Measurements from ENCODE around the gene SLC22A25. TPM values are rescaled to one million over a fixed set of nuclear protein-coding genes. Genes with fewer than 3 reads are reported as not detected.
"Not testable (repeated sequence)": the region's sequence is repeated elsewhere in the genome, so short reads cannot be mapped to it uniquely, and the experiment has no call there.

SLC22A25 gene
- total and polyA plus RNA-seq, 9 donors, result 0.04 to 0.17 (median 0.09) TPM; not detected in 6

DNA sequence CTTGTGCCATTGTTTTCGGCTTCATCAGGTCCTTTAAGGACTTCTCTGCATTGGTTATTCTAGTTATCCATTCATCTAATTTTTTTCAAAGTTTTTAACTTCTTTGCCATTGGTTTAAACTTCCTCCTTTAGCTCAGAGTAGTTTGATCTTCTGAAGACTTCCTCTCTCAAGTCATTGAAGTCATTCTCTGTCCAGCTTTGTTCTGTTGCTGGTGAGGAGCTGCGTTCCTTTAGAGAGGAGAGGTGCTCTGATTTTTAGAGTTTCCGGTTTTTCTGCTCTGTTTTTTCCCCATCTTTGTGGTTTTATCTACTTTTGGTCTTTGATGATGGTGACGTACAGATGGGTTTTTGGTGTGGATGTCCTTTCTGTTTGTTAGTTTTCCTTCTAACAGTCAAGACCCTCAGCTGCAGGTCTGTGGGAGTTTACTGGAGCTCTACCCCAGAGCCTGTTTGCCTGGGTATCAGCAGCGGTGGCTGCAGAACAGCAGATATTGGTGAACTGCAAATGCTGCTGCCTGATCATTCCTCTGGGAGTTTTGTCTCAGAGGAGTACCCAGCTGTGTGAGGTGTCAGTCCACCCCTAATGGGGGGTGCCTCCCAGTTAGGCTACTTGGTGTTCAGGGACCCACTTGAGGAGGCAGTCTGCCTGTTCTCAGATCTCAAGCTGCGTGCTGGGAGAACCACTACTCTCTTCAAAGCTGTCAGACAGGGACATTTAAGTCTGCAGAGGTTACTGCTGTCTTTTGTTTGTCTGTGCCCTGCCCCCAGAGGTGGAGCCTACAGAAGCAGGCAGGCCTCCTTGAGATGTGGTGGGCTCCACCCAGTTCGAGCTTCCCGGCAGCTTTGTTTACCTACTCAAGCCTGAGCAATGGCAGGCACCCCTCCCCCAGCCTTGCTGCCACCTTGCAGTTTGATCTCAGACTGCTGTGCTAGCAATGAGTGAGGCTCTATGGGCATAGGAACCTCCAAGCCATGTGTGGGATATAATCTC lies 7.6 kb downstream of the SLC22A25 start:
- H3K4me1 ChIP-seq (ENCODE audit: control insufficient read depth, insufficient read depth, low read length); H3K36me3 ChIP-seq (ENCODE audit: control insufficient read depth, insufficient read depth, low read length); DNase-seq; H3K27ac ChIP-seq (ENCODE audit: low read length); H3K27me3 ChIP-seq (ENCODE audit: control insufficient read depth, insufficient read depth, low read length); H3K4me3 ChIP-seq (ENCODE audit: low read length); H3K9me3 ChIP-seq (replicated peaks; ENCODE audit: control insufficient read depth, low read depth, low read length): not testable (repeated sequence)
- WGBS (ENCODE audit: insufficient coverage), result 93% methylated on average over 3 of the region's 8 CpGs

DNA sequence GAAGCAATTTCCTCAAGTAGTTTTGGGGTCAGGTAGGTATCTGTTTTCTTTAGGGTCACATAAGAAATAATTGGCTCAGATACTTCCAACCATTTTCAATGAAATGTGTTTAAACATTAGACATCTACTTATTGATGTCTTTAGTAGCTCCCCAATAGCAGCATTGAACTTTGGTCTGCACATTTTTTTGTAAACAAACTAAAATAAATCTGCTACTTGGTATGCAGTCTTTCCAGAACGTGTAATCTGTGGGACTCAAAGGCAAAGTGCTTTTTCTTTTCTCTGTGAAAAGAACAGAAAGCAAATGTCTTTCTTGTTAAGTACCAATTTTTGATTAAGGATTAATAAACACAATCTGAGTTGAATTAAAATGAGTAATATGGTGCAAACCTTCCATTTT lies 13.6 kb downstream of the SLC22A25 start:
- Histone ChIP-seq H3K4me3 (ENCODE audit: low read length) (no peak overlapping the region), H3K9me3 (replicated peaks; ENCODE audit: control insufficient read depth, low read depth, low read length) (no peaks in the 10 kb centered on the region), H3K36me3 (ENCODE audit: control insufficient read depth, insufficient read depth, low read length) (no peaks in the 10 kb centered on the region), H3K4me1 (ENCODE audit: control insufficient read depth, insufficient read depth, low read length) (no peaks in the 10 kb centered on the region), H3K27me3 (ENCODE audit: control insufficient read depth, insufficient read depth, low read length) (no peaks in the 10 kb centered on the region), H3K27ac (ENCODE audit: low read length) (no peak overlapping the region)
- DNase-seq, result no peak
- WGBS (ENCODE audit: insufficient coverage), result no CpG with 5 or more reads among the region's 1 CpG

DNA sequence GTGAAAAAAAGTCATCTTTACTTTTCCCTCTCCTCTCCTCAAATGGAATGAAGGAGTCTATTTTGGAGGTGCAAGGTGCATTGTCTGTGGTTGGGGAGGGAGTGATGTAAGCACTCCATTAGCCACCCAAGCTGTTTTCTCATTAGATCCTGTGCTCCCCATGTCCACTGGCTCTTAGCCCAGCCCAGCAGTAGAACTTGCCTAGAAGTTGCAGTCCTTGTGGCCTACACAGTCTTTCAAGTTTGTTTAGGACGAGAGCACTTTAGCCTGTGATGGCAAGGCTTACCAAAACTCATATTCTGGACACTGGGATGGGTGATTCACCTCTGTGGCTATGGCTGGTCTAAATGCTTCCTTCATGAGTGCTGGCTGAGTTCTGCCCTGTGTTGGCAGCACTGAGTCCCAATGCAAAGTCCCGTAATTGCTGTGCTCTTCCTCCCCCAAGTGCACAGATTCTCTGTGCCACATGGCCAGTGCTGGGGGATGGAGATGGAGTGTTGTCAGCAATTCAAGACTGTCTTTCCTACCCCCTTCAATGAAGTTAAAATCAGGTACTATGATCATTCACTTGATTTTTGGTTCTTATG lies 15.8 kb downstream of the SLC22A25 start:
- Histone ChIP-seq H3K27me3 (ENCODE audit: control insufficient read depth, insufficient read depth, low read length) (no peaks in the 10 kb centered on the region), H3K27ac (ENCODE audit: low read length) (no peak overlapping the region), H3K36me3 (ENCODE audit: control insufficient read depth, insufficient read depth, low read length) (no peaks in the 10 kb centered on the region), H3K4me3 (ENCODE audit: low read length) (no peak overlapping the region), H3K9me3 (replicated peaks; ENCODE audit: control insufficient read depth, low read depth, low read length) (no peaks in the 10 kb centered on the region), H3K4me1 (ENCODE audit: control insufficient read depth, insufficient read depth, low read length) (no peaks in the 10 kb centered on the region)
- 67% methylated on average over 1 of the region's 2 CpGs for WGBS (ENCODE audit: insufficient coverage)
- no peak for DNase-seq

DNA sequence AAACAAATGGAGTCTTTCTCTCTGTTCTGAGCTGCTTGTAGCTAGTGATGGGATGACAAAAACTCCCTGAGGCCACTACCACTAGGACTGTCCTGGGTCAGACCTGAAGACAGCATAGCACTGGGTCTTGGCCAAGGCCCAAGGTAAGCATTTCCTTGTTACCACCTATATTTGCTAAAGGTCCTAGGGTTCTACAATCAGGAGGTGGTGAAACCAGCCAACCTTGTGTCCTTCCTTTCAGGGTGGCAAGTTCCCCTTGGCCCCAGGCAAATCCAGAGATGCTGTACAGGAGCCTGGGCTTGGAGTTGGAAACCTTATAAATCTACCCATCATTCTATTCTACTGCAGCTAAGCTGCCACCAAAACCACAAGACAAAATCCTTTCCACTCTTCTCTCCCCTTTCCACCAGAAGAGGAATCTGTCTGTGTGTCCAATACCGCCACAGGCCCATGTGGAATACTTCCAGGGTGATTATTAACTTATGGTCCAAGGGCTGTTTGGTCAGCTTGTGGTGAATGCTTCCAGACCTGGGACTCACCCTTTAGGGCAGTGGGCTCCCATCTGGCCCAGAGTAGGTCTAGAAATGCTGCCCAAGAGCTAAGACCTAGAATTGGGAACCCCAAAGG lies 16.8 kb downstream of the SLC22A25 start:
- Histone ChIP-seq H3K9me3 (replicated peaks; ENCODE audit: control insufficient read depth, low read depth, low read length) (no peaks in the 10 kb centered on the region), H3K27ac (ENCODE audit: low read length) (no peak overlapping the region), H3K27me3 (ENCODE audit: control insufficient read depth, insufficient read depth, low read length) (no peaks in the 10 kb centered on the region), H3K4me1 (ENCODE audit: control insufficient read depth, insufficient read depth, low read length) (no peaks in the 10 kb centered on the region), H3K4me3 (ENCODE audit: low read length) (no peak overlapping the region), H3K36me3 (ENCODE audit: control insufficient read depth, insufficient read depth, low read length) (no peaks in the 10 kb centered on the region)
- WGBS (ENCODE audit: insufficient coverage), result no CpG with 5 or more reads among the region's 1 CpG
- no peak for DNase-seq

DNA sequence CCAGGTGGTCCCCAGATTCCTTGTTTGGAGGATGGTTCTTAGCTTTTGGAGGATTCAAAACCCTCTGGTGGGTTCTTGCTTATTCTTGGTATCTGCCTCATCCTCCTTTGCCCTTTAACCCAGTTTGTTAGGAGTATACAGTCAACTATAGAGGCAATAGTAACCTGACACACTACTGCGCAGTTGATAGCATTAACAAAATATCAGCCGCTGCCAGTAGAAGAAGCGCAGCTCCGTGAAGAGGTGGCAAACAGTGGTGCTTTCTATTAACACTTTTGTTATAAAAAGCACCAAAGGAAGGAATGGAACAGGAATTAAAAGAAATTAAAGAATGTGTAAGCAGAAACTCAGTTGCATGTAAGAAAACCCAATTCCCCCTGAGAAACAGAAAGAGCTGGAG lies 29.3 kb downstream of the SLC22A25 start:
- H3K27ac ChIP-seq (ENCODE audit: low read length), result no peak overlapping the region
- no peaks in the 10 kb centered on the region for H3K27me3 ChIP-seq (ENCODE audit: control insufficient read depth, insufficient read depth, low read length)
- H3K36me3 ChIP-seq (ENCODE audit: control insufficient read depth, insufficient read depth, low read length), result no peaks in the 10 kb centered on the region
- H3K9me3 ChIP-seq (replicated peaks; ENCODE audit: control insufficient read depth, low read depth, low read length), result no peaks in the 10 kb centered on the region
- no peak for DNase-seq
- WGBS (ENCODE audit: insufficient coverage), result no CpG with 5 or more reads among the region's 4 CpGs
- H3K4me1 ChIP-seq (ENCODE audit: control insufficient read depth, insufficient read depth, low read length), result no peaks in the 10 kb centered on the region
- no peak overlapping the region for H3K4me3 ChIP-seq (ENCODE audit: low read length)

DNA sequence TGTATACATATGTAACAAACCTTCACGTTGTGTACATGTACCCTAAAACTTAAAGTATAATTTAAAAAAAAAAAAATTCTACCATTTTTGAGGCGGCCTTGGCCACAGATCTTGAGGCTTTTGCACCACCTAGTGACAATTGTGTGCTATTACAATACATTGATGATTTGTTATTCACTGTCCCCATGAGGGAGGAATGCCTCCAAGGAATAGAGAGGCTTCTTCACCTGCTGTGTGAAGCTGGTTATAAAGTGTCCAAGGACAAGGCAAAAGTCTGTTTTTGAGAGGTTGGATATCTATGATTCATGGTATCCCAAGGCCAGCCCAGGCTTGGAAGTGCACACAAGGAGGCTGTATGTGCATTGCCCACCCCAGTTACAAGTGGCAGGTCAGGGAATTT lies 30.7 kb downstream of the SLC22A25 start:
- no peaks in the 10 kb centered on the region for H3K36me3 ChIP-seq (ENCODE audit: control insufficient read depth, insufficient read depth, low read length)
- no peaks in the 10 kb centered on the region for H3K9me3 ChIP-seq (replicated peaks; ENCODE audit: control insufficient read depth, low read depth, low read length)
- DNase-seq, result no peak
- H3K4me1 ChIP-seq (ENCODE audit: control insufficient read depth, insufficient read depth, low read length), result no peaks in the 10 kb centered on the region
- H3K4me3 ChIP-seq (ENCODE audit: low read length), result no peak overlapping the region
- H3K27ac ChIP-seq (ENCODE audit: low read length), result no peak overlapping the region
- WGBS (ENCODE audit: insufficient coverage), result no CpG with 5 or more reads among the region's 2 CpGs
- H3K27me3 ChIP-seq (ENCODE audit: control insufficient read depth, insufficient read depth, low read length), result no peaks in the 10 kb centered on the region

DNA sequence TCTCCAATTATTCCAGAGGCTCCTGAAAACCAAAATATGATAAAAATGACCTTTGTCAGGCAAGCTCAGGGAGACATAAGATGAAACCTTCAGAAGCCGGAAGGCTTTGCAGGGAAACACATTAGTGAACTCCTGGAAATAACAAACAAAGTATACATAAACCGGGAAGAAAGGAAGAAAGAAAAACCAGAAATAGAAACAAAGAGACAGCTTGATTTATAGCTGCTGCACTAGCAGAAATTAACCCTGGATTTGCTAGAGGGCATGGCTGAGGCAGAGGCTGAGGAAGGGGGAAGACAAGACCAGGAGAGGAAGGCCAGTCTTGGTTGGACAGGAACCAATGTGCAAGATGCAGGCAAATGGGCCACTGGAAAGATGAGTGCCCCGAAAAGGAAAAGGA lies 33.3 kb downstream of the SLC22A25 start:
- 67% methylated on average over 1 of the region's 3 CpGs for WGBS (ENCODE audit: insufficient coverage)
- no peak for DNase-seq
- H3K4me1 ChIP-seq (ENCODE audit: control insufficient read depth, insufficient read depth, low read length), result no peaks in the 10 kb centered on the region
- H3K27ac ChIP-seq (ENCODE audit: low read length), result no peak overlapping the region
- H3K27me3 ChIP-seq (ENCODE audit: control insufficient read depth, insufficient read depth, low read length), result no peaks in the 10 kb centered on the region
- H3K9me3 ChIP-seq (replicated peaks; ENCODE audit: control insufficient read depth, low read depth, low read length), result no peaks in the 10 kb centered on the region
- H3K36me3 ChIP-seq (ENCODE audit: control insufficient read depth, insufficient read depth, low read length), result no peaks in the 10 kb centered on the region
- H3K4me3 ChIP-seq (ENCODE audit: low read length), result no peak overlapping the region

Other genes starting within 250 kb of the SLC22A25 start
- gene SLC22A8, start 227.8 kb downstream of the SLC22A25 start, total RNA-seq, result not detected
- not detected for gene SLC22A8, start 227.8 kb downstream of the SLC22A25 start, polyA plus RNA-seq (ENCODE audit: insufficient read depth in 1 of 8, insufficient read length in 8 of 8, low replicate concordance in 1 of 8)
- gene SLC22A24, start 99.4 kb downstream of the SLC22A25 start, total RNA-seq, result not detected
- not detected for gene SLC22A24, start 99.4 kb downstream of the SLC22A25 start, polyA plus RNA-seq (ENCODE audit: insufficient read depth in 1 of 8, insufficient read length in 8 of 8, low replicate concordance in 1 of 8)
- not detected for gene SLC22A9, start 126.2 kb upstream of the SLC22A25 start, total RNA-seq
- under 1 TPM in 3 of 8 donors, not detected in 5; 0.09 to 0.30 (median 0.27) TPM for gene SLC22A9, start 126.2 kb upstream of the SLC22A25 start, polyA plus RNA-seq (ENCODE audit: insufficient read depth in 1 of 8, insufficient read length in 8 of 8, low replicate concordance in 1 of 8)
- gene PLAAT5, start 247.6 kb upstream of the SLC22A25 start, total RNA-seq, result 2.1 TPM
- gene PLAAT5, start 247.6 kb upstream of the SLC22A25 start, polyA plus RNA-seq (ENCODE audit: insufficient read depth in 1 of 8, insufficient read length in 8 of 8, low replicate concordance in 1 of 8), result 1 to 10 TPM; 2.1 to 6.2 (median 3.5) TPM

All from muscle of leg (tissue), 11 donors.